Hepatic stellate cell (primary cell): ENCODE results near the gene CRB2.
A peak's percentile ranks its signal among the peaks of the same experiment; 100 is the strongest.
"Not testable (repeated sequence)": the region's sequence is repeated elsewhere in the genome, so short reads cannot be mapped to it uniquely, and the experiment has no call there.

Experiments
- DNase-seq: peaks from one replicate; pipeline ENCODE4 v3.0.0; 2011; ENCODE audit warnings: low spot score

Gene CRB2

DNA sequence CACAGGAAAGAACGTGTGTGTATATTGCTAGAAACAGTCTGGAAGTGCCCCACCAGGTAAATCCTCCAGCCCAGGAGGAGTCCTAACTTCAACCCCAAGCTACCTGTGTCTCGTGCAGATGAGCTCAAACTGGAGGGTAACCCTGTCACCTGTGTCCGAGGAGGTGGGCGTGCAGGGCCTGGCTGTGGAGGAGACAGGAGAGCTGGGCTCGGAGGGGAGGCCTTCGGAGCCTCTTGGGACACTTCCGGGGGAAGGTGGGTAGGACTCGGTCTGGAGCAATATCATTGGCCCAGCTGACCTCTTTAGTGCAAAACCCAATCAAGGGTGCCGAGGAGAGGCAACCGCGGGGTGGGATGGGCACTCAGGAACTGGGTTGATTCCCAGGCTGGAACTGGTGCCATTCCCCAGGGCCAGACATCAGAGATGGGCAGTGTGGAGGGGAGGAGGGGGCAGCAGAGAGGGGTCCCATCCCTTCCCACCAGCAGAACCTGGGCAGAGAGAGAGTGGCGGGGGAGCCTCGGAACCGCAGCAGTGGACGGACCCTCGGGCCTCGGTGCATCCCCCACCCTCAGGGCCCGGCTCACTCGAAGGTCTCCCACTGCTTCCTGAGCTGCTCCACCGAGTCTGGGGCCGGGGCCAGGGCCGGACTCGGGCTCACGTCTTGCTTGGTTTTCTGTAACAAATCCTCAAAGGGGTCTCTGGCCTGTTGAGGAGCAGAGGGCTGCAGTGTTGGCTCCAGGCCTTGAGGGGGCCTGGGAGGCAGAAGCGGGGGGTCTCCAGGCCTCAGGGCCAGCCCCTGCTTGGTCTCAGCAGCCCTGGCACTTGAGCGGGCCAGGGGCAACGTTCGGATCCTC, 25.1 kb downstream of the CRB2 start:
- DNase-seq, result no peak

DNA sequence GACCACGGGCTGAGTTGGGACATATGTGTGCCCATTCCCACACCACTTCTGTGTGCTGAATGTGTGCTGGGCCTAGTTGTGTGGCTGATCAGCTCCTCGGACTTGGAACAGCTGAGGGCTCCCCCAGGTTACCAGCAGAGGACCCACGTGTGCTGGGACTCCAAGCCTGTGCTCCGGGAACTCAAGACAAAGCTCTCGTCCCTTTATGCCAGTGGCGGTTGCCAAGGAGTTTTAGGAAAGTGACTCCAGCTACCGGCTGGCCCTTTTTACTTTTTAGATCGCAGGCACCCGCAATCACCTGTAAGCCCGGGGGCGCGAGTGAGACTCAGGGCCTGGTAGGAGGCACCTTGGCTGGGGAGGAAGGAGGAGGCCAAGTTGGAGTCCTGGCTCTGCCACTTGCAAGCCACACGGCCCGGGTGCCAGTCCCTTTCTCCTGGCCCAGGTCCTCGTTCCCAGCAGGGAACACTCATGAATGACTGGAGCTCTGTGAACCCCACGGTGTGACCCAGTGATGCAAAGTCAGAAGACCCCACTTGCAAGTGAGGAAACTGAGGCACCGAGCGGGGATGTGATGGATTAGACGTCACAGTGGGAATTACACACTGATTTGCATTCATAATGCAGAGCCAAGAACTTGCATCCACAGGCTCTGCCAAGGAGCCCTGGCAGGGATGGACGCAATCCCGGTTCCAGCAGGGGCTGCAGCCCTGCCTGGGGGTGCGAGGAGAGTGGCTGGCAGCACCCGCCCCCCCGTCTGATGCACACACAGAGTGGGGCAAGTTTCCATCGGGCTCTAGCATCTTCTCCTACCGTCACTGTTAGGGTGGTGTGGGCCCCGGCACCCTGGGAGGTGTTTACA, 26.9 kb downstream of the CRB2 start:
- DNase-seq, result no peak

GRCh38 chr9:123383512-123384170, 27.6 kb downstream of the CRB2 start:
- no peak for DNase-seq

DNA sequence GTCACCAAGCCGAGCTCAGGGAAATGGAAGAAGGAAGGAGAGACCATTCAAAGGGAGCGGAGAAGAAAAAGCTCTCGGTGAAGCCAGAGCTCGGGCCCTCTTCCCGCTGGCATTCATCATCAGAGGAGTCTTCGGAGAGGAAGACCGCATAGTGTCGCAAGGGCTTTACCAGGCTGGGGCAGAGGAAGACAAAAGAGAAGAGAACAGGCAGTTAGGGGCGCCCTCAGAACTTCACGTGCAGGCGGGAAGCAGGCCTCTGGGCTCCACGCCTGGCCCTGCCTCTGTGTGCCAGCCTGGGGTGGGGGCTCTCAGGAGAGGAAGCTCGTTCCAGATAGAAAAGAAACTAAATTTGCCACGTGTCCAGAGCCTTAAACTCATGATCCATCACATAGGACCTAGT, 31.7 kb downstream of the CRB2 start:
- DNase-seq, result no peak

DNA sequence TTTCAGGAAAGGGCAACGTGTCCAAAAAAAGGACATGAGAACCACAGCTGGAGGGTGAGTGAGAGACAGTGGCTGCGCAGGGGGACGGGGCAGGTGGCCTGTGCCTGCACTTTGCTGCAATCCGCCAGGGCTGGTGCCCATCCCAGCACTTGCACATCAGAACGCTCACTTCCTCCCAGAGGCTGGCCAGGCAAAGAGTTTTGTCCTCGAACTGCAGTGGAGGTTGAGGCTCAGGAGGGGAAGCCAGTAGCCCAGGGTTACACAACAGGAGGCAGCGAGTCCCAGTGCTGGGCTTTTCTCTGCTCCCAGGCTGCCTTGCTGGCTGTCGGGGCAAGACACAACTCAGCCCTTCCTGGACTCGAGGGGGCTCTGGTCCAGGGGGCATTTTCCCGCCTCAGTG, 33.1 kb downstream of the CRB2 start:
- DNase-seq, result no peak

DNA sequence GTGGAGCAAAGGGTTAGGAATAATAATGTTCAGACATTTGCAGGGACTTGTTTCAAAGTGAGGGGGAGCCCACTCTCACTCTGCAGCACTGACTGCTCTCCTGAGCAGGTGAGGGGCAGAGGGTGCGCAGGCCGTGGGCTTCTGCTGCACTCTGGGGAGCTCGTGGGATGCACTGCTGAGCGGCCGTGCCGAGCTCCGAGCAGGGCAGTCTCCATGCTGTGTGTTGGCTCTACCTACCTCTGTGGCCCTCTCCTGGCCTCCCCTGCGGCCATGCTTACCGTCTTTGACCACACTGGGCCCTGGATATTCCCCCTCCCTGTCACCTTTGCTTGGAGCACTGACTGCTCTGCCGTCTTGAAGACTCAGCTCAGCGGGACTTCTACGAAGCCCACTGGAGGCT, 33.7 kb downstream of the CRB2 start:
- DNase-seq, result no peak

GRCh38 chr9:123390337-123391135, 34.5 kb downstream of the CRB2 start:
- DNase-seq, result no peak

- DNase-seq, result no peak
These were observed 35.2 kb downstream of the CRB2 start for GRCh38 chr9:123391233-123391632.

- no peak for DNase-seq
These were observed 35.9 kb downstream of the CRB2 start for GRCh38 chr9:123391946-123392345.

GRCh38 chr9:123392802-123393201, 36.8 kb downstream of the CRB2 start:
- no peak for DNase-seq

- no peak for DNase-seq
These were observed 38.6 kb downstream of the CRB2 start for GRCh38 chr9:123394291-123395235.

DNA sequence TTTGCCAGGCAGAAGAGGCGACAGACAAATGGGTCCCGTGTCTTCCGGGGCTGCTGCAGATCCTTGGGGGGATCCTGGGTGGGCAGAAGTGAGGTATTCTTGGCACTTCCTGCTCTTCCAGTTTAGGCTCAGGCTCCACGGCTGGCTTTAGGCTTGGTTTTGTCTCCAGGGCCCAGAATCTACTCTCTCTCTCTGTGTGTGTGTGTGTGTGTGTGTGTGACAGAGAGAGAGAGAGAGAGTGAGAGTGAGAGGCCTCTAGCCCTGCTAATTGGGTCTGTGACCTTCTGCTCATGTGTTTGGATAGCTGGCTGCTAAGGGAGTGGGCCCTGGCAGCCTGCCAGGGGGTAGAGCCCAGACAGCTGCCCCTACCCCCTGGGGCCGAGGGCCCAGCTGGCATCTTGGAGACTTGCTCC, 39.3 kb downstream of the CRB2 start:
- DNase-seq, result no peak

- DNase-seq, result no peak
These were observed 39.9 kb downstream of the CRB2 start for GRCh38 chr9:123395689-123396511.

- DNase-seq, result no peak
These were observed 42.0 kb downstream of the CRB2 start for GRCh38 chr9:123397975-123398374.

- DNase-seq, result not testable (repeated sequence)
These were observed 42.9 kb downstream of the CRB2 start for GRCh38 chr9:123398938-123399337.

DNA sequence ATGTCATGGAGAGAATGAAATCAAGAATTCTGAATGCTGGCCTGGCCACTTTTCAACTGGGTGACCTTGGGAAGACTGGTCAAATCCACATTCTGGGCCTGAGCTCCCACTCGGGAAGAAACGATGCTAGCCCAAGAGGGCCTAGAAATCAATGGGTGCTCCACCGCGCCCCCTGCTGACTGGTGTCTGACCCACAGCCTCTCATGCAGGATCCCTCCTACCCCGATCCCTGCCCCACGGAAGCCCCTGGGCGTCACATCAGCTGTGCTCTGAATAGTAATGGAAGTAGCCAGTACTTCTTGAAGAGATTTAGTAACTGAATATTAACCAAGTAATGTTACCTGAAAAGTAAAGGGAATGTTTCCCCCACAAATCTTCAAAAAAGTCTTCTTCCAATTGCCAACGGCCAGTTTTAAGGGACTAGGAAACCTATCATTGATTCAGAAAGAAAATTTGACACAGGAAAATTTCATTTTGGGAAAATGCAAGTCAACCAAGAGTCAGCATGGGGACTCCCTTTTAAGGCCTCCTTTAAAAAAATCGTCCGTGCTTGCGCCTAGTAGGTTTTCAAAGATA, 43.9 kb downstream of the CRB2 start:
- no peak for DNase-seq

DNA sequence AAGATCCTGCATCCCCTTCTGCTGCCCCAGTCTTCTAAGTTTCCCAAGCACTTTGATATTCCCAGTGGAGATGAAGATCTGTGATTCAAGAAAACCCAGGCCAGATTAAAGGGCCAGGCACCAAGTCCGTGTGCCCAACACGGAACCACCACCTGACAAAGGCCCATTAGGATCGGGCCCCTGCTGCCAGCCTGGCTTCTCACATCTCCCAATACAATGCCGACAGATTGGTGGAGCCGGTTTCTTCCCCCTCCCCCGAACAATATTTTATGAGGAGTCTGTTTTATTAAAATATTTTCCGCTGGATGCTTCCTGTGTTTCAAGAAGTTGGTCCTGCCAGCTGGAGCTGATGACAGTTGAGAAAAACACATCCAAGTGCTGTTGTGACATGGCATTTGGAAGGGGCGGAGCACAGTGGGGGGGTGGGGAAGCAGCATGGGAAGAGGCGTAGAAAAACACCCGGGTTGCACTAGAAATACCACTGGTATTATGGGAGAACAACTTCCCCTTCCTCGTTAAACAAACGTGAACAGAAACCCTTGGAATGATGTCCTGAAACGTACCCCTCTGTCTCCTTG, 45.0 kb downstream of the CRB2 start:
- DNase-seq, result no peak

GRCh38 chr9:123401879-123402513, 46.0 kb downstream of the CRB2 start:
- peak; percentile 87 for DNase-seq
